GM21528 (cell line): Measurements from ENCODE around the gene EFNB1.

Experiments
- ATAC-seq: cut with Tn5 transposase; IDR thresholded peaks from one replicate; pipeline ENCODE4 v1.9.1; 2021; ENCODE audit warnings: mild to moderate bottlenecking, moderate library complexity; ENCODE audit not compliant: unreplicated experiment, low FRiP score

EFNB1 gene

DNA sequence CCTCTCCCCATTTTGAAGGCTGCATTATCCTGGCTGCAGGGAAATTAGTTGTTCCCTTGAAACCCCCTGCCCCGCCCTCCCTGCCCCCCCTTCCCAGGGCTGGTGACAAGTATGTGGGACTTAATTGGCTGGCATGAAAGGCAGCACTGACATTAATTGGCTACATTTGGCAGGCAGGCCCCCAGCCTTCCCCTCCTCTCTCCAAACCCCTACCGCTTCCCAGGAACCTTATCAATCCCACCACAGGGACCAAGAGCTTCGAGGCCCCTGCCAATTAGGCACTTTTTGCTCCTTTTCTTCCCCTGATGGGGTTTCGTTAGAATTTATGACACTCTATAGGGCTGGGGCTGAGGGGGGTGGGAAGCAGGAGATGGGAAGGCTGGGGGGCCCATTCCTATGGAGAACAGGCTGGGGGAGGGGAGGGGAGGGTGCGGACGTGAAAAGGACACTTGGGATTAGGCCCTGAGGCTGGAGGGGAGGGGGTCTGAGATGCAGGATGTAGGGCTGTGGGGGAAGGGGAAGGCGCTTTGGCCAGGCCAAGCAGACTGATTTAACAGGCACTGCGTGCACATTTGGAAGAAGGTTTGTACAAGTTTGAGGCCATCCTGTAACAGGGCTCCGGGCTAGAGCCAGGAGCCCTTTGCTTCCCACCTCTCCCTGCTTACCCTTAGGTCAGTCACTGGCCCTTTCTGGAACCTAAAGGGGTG is 52.2 kb downstream of the EFNB1 start:
- ATAC-seq = no peak

DNA sequence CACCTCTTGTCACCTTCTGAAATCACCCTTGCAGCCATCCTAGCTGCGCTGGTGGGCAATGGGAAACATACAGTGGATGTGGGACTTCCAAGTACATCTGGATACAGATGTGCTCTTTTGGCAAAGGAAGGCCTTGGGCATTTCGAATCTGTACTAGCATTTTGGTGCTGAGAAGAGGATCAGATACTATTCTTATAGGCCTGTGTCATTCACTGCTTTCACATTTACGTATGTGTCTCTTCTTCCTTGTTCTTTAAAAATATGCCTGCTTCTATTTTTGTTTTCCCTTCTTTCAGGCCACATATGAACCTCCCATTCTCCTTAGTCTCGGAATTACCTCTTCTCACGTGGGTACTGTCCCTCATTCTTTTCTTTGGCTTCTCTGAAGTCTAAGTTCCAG is 53.1 kb downstream of the EFNB1 start:
- no peak for ATAC-seq

DNA sequence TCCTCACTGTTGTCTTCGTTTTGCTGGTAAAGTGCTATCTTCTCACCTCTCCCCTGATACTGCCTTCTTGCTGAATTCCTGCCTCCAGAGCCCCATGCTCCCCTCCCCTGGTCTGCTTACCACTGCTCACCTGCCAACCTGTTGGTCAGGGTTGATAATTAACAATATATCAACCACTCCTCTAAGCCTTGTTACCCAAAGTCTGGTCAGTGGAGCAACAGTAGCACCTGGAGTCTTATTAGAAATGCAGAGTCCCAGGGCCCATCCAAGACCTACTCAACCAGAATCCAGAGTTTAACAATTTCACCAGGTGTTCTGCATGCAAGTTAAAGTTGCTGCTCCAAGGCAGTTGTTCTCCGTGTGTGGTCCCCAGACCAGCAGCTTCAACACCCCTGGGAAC is 55.0 kb downstream of the EFNB1 start:
- ATAC-seq = no peak

DNA sequence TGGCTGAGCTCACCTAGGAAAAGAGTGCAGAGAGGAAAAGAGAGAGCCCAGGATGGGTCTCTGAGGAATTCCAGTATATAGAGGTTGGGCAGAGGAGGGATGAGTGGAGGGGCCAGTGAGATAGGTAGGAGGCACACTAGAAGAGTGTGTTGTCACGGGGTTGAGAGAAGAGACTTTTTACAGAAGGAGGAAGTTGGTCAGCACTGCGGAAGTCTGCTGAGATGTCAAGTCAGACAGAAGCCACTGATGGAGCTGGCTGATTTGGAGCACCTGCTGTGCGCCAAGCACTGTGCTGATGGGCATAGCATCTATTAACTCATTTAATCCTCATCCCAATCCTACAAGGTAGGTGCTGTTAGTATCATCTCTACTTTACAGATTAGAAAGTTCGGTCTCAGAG is 60.4 kb downstream of the EFNB1 start:
- no peak for ATAC-seq
